Measurements from ENCODE around the gene PBX4.
"Not testable (repeated sequence)": the region's sequence is repeated elsewhere in the genome, so short reads cannot be mapped to it uniquely, and the experiment has no call there.

Gene PBX4

DNA sequence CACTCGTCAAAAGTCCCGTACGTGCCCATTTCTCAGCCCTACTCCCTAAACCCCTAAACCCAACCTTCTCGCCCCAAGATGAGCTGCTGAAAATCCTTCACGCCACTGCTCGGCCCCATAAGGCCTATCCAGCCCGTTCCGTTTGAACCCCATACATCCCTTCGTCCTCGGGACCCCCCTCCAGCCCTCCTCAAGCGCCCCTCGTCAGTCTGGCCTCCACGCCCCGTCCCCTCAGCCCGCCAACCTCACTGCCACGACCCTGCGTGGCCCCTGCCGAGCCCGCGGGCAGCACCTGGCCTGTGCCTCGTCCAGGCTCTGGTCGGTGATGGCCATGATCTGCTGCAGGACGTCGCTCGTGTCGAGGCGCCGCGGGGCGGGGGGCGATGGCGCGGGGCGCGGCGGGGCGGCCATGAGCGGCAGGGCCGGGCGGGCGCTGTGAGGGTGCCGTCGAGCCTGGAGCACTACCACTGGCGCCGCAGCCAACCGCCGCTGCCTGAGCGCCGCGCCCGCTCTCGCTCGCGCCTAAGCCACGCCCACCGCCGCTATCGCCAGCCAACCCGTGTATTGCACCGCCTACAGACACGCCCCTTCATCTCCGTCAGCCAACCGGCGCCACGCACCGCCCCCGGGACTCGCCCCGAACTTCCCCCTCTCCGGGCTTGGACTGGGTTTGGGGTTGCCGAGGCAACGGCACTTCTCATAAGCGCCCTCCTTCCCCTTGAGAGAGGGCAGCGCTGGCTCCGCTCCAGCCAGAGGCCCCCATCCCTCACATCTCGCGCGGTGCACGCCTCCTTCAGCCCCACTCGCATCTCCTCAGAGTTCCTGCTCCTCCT, at the start of gene PBX4 (continued):
- TF ChIP-seq, protein P1, sequence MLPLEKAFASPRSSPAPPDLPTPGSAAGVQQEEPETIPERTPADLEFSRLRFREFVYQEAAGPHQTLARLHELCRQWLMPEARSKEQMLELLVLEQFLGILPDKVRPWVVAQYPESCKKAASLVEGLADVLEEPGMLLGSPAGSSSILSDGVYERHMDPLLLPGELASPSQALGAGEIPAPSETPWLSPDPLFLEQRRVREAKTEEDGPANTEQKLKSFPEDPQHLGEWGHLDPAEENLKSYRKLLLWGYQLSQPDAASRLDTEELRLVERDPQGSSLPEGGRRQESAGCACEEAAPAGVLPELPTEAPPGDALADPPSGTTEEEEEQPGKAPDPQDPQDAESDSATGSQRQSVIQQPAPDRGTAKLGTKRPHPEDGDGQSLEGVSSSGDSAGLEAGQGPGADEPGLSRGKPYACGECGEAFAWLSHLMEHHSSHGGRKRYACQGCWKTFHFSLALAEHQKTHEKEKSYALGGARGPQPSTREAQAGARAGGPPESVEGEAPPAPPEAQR (tag by site-specific recombination; IDR thresholded peaks at IDR 0.05), result no peak
- TF ChIP-seq ZNF785 (tag by site-specific recombination; IDR thresholded peaks at IDR 0.05) (no peak), REPIN1 (tag by site-specific recombination; IDR thresholded peaks at IDR 0.05; ENCODE audit: low read depth) (no peak), ZIC2 (tag by site-specific recombination; IDR thresholded peaks at IDR 0.05) (0 out of 2 replicates have a peak, but pooled peaks have one; percentile 9), EGR2 (tag by site-specific recombination; IDR thresholded peaks at IDR 0.05; ENCODE audit: low read depth) (no peak), ZNF791 (tag by site-specific recombination; IDR thresholded peaks at IDR 0.05) (no peak), TRIM28 (IDR thresholded peaks at IDR 0.05; ENCODE audit: borderline replicate concordance, low read length) (no peak)
- TF ChIP-seq, protein P2, sequence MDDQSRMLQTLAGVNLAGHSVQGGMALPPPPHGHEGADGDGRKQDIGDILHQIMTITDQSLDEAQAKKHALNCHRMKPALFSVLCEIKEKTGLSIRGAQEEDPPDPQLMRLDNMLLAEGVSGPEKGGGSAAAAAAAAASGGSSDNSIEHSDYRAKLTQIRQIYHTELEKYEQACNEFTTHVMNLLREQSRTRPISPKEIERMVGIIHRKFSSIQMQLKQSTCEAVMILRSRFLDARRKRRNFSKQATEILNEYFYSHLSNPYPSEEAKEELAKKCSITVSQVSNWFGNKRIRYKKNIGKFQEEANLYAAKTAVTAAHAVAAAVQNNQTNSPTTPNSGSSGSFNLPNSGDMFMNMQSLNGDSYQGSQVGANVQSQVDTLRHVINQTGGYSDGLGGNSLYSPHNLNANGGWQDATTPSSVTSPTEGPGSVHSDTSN (CRISPR knock-in tag; IDR thresholded peaks at IDR 0.05), result 0 out of 2 replicates have a peak, but pooled peaks have one; percentile 60
- TF ChIP-seq, protein P3, sequence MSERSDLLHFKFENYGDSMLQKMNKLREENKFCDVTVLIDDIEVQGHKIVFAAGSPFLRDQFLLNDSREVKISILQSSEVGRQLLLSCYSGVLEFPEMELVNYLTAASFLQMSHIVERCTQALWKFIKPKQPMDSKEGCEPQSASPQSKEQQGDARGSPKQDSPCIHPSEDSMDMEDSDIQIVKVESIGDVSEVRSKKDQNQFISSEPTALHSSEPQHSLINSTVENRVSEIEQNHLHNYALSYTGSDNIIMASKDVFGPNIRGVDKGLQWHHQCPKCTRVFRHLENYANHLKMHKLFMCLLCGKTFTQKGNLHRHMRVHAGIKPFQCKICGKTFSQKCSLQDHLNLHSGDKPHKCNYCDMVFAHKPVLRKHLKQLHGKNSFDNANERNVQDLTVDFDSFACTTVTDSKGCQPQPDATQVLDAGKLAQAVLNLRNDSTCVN (tag by site-specific recombination; optimal IDR thresholded peaks at IDR 0.05), result peak; percentile 67

DNA sequence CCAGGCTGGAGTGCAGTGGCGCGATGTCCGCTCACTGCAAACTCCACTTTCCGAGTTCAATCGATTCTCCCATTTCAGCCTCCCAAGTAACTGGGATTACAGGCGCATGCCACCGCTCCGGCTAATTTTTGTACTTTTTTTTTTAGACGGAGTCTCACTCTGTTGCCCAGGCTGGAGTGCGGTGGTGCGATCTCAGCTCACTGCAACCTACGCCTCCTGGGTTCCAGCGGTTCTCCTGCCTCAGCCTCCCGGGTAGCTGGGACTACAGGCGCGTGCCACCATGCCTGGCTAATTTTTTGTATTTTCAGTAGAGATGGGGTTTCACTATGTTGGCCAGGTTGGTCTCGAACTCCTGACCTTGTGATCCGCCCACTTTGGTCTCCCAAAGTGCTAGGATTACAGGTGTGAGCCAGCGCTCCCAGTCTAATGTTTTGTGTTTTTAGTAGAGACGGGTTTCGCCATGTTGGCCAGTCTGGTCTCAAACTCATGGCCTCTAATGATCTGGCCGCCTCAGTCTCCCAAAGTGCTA, 47.0 kb upstream of the PBX4 start:
- CTCF ChIA-PET; H3K9me3 ChIP-seq (ENCODE audit: control insufficient read depth, insufficient read depth, low read depth, low read length); H3K4me1 ChIP-seq (ENCODE audit: control insufficient read depth, insufficient read depth, low read length); H3K27ac ChIP-seq (ENCODE audit: extremely low read depth, low read depth, low read length); H3K4me3 ChIP-seq (ENCODE audit: low read depth, low read length): not testable (repeated sequence)
- H3K36me3 ChIP-seq (ENCODE audit: control insufficient read depth in 2 of 2, insufficient read depth in 1 of 2, low read length in 2 of 2), result peaks cover 0 to 14% of the 10 kb centered on the region in 2 experiments; a peak in 1 of 3 replicates
- peak; percentile 27; the same call in 1 of the 2 replicates for TF ChIP-seq ZNF121 (tag by site-specific recombination; IDR thresholded peaks at IDR 0.05)
- POLR2A ChIA-PET, result interaction anchor here (1.0 kb wide), 1 partner anchor 67 kb away, joined by 8 read pairs; the partner anchor contains the start of gene ZNF14

DNA sequence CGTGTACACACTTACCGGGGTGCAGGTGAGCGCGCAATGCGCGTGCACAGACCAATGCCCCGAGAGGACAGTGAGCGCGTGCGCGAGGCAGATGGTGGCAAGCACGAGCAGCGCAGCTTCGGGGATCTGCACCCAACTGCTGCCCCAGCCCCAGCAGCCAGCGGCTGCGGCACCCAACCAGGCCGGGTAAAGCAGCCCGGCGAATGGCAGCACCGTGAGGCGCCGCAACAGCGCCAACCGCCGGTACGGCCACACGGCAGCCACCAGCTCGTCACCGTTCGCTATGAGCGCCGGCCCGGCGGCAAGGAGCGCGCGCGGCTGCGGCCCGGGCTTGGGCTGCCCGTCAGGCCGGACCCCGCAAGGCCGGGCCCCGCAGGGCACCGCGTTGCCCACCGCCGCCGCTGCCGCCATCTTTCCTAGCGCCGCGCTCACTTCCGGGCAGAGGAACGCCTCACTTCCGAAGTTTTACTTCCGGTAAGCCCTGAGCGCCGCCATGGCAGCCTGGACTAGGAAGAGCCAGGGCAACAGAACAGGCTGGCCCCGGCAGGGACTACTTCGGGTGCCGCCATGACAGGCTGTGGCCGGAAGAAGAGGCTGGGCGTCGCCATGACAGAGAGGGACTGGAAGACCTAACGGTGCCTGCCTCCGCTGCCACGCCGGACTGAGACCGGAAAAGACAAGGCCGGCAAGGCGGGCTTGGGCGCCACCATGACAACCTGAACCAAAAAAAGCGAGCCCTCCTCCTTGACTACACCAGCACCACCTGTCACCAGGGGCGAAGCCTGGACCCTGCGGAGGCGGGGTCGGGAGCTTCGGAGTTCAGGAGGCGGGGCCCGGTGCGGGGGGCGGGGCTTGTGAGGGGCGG, 45.0 kb upstream of the PBX4 start, which contains the start of gene ATP13A1:
ATP13A1 (minus strand) TSS at position 421 of the 865 bp plus-strand sequence; CDS start at position 411, 10 bp downstream.
- ChIA-PET CTCF (interaction anchor here (0.6 to 1.5 kb wide), 3 partner anchors 10 to 113 kb away, joined by 3 to 4 read pairs (median 3); no protein-coding TSS in a partner anchor), POLR2A (interaction anchor here (0.5 to 2.4 kb wide), 9 partner anchors 10 to 404 kb away, joined by 3 to 10 read pairs (median 6); partner anchors contain the start of genes ZNF253, ZNF506, ZNF682 and ZNF93)
- Histone ChIP-seq H3K9me3 (ENCODE audit: control insufficient read depth, insufficient read depth, low read depth, low read length) (no peaks in the 10 kb centered on the region), H3K4me1 (ENCODE audit: control insufficient read depth, insufficient read depth, low read length) (peaks cover 3% of the 10 kb centered on the region; the same call in 1 of the 2 replicates), H3K36me3 (ENCODE audit: control insufficient read depth in 2 of 2, insufficient read depth in 1 of 2, low read length in 2 of 2) (peaks cover 7 to 29% of the 10 kb centered on the region in 2 experiments; a peak in 2 of 3 replicates), H3K4me3 (ENCODE audit: low read depth, low read length) (peak within 1 kb of the TSS; percentile 99), H3K27ac (ENCODE audit: extremely low read depth, low read depth, low read length) (peak within 1 kb of the TSS; percentile 67; the same call in 1 of the 2 replicates)
- TF ChIP-seq, protein P4, sequence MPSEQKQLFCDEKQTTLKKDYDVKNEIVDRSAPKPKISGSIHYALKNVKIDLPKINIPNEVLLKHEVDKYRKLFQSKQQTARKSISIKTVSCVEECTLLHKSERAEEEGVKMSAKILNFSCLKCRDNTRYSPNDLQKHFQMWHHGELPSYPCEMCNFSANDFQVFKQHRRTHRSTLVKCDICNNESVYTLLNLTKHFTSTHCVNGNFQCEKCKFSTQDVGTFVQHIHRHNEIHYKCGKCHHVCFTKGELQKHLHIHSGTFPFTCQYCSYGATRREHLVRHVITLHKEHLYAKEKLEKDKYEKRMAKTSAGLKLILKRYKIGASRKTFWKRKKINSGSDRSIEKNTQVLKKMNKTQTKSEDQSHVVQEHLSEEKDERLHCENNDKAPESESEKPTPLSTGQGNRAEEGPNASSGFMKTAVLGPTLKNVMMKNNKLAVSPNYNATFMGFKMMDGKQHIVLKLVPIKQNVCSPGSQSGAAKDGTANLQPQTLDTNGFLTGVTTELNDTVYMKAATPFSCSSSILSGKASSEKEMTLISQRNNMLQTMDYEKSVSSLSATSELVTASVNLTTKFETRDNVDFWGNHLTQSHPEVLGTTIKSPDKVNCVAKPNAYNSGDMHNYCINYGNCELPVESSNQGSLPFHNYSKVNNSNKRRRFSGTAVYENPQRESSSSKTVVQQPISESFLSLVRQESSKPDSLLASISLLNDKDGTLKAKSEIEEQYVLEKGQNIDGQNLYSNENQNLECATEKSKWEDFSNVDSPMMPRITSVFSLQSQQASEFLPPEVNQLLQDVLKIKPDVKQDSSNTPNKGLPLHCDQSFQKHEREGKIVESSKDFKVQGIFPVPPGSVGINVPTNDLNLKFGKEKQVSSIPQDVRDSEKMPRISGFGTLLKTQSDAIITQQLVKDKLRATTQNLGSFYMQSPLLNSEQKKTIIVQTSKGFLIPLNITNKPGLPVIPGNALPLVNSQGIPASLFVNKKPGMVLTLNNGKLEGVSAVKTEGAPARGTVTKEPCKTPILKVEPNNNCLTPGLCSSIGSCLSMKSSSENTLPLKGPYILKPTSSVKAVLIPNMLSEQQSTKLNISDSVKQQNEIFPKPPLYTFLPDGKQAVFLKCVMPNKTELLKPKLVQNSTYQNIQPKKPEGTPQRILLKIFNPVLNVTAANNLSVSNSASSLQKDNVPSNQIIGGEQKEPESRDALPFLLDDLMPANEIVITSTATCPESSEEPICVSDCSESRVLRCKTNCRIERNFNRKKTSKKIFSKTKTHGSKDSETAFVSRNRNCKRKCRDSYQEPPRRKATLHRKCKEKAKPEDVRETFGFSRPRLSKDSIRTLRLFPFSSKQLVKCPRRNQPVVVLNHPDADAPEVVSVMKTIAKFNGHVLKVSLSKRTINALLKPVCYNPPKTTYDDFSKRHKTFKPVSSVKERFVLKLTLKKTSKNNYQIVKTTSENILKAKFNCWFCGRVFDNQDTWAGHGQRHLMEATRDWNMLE (tag by site-specific recombination; conservative IDR thresholded peaks at IDR 0.05; ENCODE audit: low read depth), result peak; percentile 65
- no peak for TF ChIP-seq ZNF341 (tag by site-specific recombination; IDR thresholded peaks at IDR 0.05; ENCODE audit: low read depth)
- TF ChIP-seq YY2 (tag by site-specific recombination; IDR thresholded peaks at IDR 0.05), result peak; percentile 100
- TF ChIP-seq, protein P5, sequence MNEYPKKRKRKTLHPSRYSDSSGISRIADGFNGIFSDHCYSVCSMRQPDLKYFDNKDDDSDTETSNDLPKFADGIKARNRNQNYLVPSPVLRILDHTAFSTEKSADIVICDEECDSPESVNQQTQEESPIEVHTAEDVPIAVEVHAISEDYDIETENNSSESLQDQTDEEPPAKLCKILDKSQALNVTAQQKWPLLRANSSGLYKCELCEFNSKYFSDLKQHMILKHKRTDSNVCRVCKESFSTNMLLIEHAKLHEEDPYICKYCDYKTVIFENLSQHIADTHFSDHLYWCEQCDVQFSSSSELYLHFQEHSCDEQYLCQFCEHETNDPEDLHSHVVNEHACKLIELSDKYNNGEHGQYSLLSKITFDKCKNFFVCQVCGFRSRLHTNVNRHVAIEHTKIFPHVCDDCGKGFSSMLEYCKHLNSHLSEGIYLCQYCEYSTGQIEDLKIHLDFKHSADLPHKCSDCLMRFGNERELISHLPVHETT (tag by site-specific recombination; IDR thresholded peaks at IDR 0.05), result no peak
- no peak for TF ChIP-seq ZNF2 (tag by site-specific recombination; IDR thresholded peaks at IDR 0.05)
- TF ChIP-seq ZNF155 (tag by site-specific recombination; IDR thresholded peaks at IDR 0.05), result no peak
- TF ChIP-seq ZNF530 (tag by site-specific recombination; IDR thresholded peaks at IDR 0.05; ENCODE audit: low read depth), result no peak
- TF ChIP-seq WT1 (tag by site-specific recombination; IDR thresholded peaks at IDR 0.05), result no peak
